SU-DHL-6 (cell line): ENCODE measurements around the gene IL20.

Experiments used
- H2AFZ ChIP-seq: fragments of 200-600 bp; sonication (generic); 2 replicates; pipeline ENCODE4 v1.6.1; 2014; ENCODE audit warnings: low read depth, mild to moderate bottlenecking, moderate library complexity, mixed read lengths, antibody characterized with exemption, low read length; ENCODE audit not compliant: severe bottlenecking
- H3F3A ChIP-seq: fragments of 200-600 bp; shearing (Covaris generic); 2 replicates; pipeline ENCODE4 v1.6.0; 2016; ENCODE audit warnings: antibody characterized with exemption, mild to moderate bottlenecking; ENCODE audit not compliant: insufficient read depth
- H3K27ac ChIP-seq: fragments of 200-600 bp; sonication (generic); 2 replicates; pipeline ENCODE4 v1.5.1; 2016; ENCODE audit warnings: low read depth, mild to moderate bottlenecking, low read length, moderate library complexity, mixed read lengths
- H3K27me3 ChIP-seq: fragments of 200-600 bp; sonication (generic), shearing (Covaris generic); 2 replicates; pipeline ENCODE4 v1.6.0; 2014; ENCODE audit warnings: mild to moderate bottlenecking, low read length
- H3K36me3 ChIP-seq: fragments of 200-600 bp; sonication (generic); 2 replicates; pipeline ENCODE4 v1.6.1; 2014; ENCODE audit warnings: mild to moderate bottlenecking, low read length, mixed read lengths
- H3K4me2 ChIP-seq: fragments of 300-600, 200-600 bp; shearing (Covaris generic), sonication (generic); 2 replicates; pipeline ENCODE4 v1.6.0; 2014; ENCODE audit warnings: low read length, low read depth, mild to moderate bottlenecking; ENCODE audit not compliant: poor library complexity, severe bottlenecking
- H3K4me3 ChIP-seq: fragments of 200-600 bp; sonication (generic); 2 replicates; pipeline ENCODE4 v1.5.1; 2014; ENCODE audit warnings: antibody characterized with exemption, low read length, mild to moderate bottlenecking, mixed read lengths; ENCODE audit not compliant: insufficient read depth, poor library complexity, severe bottlenecking
- H3K79me2 ChIP-seq: fragments of 200-600 bp; sonication (generic); 2 replicates; pipeline ENCODE4 v1.6.1; 2014; ENCODE audit warnings: mild to moderate bottlenecking, low read length, moderate library complexity; ENCODE audit not compliant: insufficient read depth
- H3K9ac ChIP-seq: fragments of 200-600 bp; sonication (generic); 2 replicates; pipeline ENCODE4 v1.7.0; 2014; ENCODE audit warnings: mild to moderate bottlenecking, low read length
- H3K9me2 ChIP-seq: fragments of 200-600 bp; sonication (generic); replicated peaks from 2 replicates; pipeline ENCODE4 v1.6.1; 2014; ENCODE audit warnings: low read length; ENCODE audit not compliant: insufficient read depth
- H3K9me3 ChIP-seq: fragments of 200-600 bp; sonication (generic); 2 replicates; pipeline ENCODE4 v1.6.1; 2014; ENCODE audit warnings: low read length, mixed read lengths; ENCODE audit not compliant: insufficient read depth
- H4K20me1 ChIP-seq: fragments of 200-600 bp; sonication (generic); 2 replicates; pipeline ENCODE4 v1.6.1; 2014; ENCODE audit warnings: low read depth, mild to moderate bottlenecking, antibody characterized with exemption, low read length, moderate library complexity, mixed read lengths
- EZH2phosphoT487 ChIP-seq: fragments of 200-600 bp; sonication (generic), shearing (Covaris generic); conservative IDR thresholded peaks from 2 replicates; pipeline ENCODE4 v1.6.1; 2018; ENCODE audit warnings: mild to moderate bottlenecking, antibody characterized with exemption, low read length, moderate library complexity, mixed read lengths
- TF ChIP-seq, protein P1 (sequence below): fragments of 200-600 bp; sonication (generic); IDR thresholded peaks from one replicate; pipeline ENCODE4 v1.5.1; 2017; ENCODE audit warnings: antibody characterized with exemption, mild to moderate bottlenecking, low read length, moderate library complexity; ENCODE audit not compliant: insufficient read depth, poor library complexity, severe bottlenecking

The IL20 gene

DNA sequence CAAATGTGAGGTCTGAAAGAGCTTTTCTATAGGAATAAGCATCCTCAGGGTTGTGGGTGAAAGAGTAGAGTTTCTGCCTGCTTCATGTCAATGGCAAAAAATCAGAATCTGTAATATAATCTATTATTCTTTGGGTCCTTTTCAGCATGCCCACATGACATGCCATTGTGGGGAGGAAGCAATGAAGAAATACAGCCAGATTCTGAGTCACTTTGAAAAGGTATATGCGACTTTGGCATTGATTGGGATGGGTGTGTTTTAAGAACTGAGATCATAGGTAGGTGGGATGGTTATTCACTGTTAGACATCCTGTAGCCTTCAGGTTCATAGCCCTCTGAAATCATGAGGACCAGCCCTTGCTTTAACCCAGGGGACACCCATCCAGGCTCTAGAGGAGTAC lies 1.8 kb downstream of the IL20 start:
- H3K79me2 ChIP-seq: no peaks in the 10 kb centered on the region
- no peak overlapping the region for H3K4me2 ChIP-seq
- TF ChIP-seq EZH2phosphoT487: no peak
- TF ChIP-seq, protein P1, sequence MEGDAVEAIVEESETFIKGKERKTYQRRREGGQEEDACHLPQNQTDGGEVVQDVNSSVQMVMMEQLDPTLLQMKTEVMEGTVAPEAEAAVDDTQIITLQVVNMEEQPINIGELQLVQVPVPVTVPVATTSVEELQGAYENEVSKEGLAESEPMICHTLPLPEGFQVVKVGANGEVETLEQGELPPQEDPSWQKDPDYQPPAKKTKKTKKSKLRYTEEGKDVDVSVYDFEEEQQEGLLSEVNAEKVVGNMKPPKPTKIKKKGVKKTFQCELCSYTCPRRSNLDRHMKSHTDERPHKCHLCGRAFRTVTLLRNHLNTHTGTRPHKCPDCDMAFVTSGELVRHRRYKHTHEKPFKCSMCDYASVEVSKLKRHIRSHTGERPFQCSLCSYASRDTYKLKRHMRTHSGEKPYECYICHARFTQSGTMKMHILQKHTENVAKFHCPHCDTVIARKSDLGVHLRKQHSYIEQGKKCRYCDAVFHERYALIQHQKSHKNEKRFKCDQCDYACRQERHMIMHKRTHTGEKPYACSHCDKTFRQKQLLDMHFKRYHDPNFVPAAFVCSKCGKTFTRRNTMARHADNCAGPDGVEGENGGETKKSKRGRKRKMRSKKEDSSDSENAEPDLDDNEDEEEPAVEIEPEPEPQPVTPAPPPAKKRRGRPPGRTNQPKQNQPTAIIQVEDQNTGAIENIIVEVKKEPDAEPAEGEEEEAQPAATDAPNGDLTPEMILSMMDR: no peak
- no peaks in the 10 kb centered on the region for H3K27me3 ChIP-seq
- no peak overlapping the region for H3K4me3 ChIP-seq
- H3F3A ChIP-seq: no peaks in the 10 kb centered on the region
- H2AFZ ChIP-seq: no peak overlapping the region
- no peaks in the 10 kb centered on the region for H3K9me3 ChIP-seq
- no peaks in the 10 kb centered on the region for H3K9me2 ChIP-seq
- H4K20me1 ChIP-seq: no peaks in the 10 kb centered on the region
- H3K36me3 ChIP-seq: no peaks in the 10 kb centered on the region
- H3K9ac ChIP-seq: no peak overlapping the region
- H3K27ac ChIP-seq: no peak overlapping the region

DNA sequence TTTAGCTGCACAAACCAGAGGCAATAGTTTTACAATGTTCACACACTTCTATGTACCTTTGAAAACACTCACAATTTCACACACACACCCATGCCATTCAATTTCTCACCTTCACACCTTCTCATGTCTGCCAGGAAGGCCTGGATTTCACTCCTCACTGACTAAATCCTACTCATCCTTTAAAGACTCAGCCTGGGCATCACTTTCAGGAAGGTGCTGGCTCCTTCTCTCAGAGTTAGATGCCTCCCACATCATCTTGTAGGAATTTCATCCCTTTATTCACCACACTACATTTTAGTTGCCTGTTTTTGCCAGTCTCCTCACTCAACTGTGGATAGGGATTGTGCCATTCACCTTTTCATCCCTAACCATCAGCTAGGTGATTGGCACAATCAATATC lies 2.3 kb downstream of the IL20 start:
- no peak overlapping the region for H3K4me2 ChIP-seq
- no peak overlapping the region for H2AFZ ChIP-seq
- no peaks in the 10 kb centered on the region for H3F3A ChIP-seq
- no peaks in the 10 kb centered on the region for H3K9me3 ChIP-seq
- H3K27ac ChIP-seq: no peak overlapping the region
- H3K36me3 ChIP-seq: no peaks in the 10 kb centered on the region
- H3K9me2 ChIP-seq: no peaks in the 10 kb centered on the region
- no peaks in the 10 kb centered on the region for H3K27me3 ChIP-seq
- TF ChIP-seq, protein P1: no peak
- TF ChIP-seq EZH2phosphoT487: no peak
- no peak overlapping the region for H3K4me3 ChIP-seq
- no peaks in the 10 kb centered on the region for H4K20me1 ChIP-seq
- H3K9ac ChIP-seq: no peak overlapping the region
- no peaks in the 10 kb centered on the region for H3K79me2 ChIP-seq

DNA sequence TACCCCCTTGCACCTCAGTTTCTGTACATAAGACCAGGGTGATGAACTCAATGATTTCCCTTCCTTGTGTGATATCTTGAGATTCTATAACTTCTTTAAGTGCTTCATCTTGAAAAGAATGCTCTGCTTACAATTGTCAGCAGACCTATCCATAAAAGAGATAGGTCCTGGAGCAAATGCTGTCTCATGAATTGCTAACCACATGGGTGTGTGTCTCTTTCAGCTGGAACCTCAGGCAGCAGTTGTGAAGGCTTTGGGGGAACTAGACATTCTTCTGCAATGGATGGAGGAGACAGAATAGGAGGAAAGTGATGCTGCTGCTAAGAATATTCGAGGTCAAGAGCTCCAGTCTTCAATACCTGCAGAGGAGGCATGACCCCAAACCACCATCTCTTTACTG lies 2.8 kb downstream of the IL20 start:
- no peak overlapping the region for H3K27ac ChIP-seq
- H4K20me1 ChIP-seq: no peaks in the 10 kb centered on the region
- H3K36me3 ChIP-seq: no peaks in the 10 kb centered on the region
- TF ChIP-seq, protein P1: no peak
- no peak for TF ChIP-seq EZH2phosphoT487
- H2AFZ ChIP-seq: no peak overlapping the region
- H3F3A ChIP-seq: no peaks in the 10 kb centered on the region
- no peak overlapping the region for H3K9ac ChIP-seq
- H3K9me3 ChIP-seq: no peaks in the 10 kb centered on the region
- H3K79me2 ChIP-seq: no peaks in the 10 kb centered on the region
- no peak overlapping the region for H3K4me3 ChIP-seq
- H3K27me3 ChIP-seq: no peaks in the 10 kb centered on the region
- no peak overlapping the region for H3K4me2 ChIP-seq
- H3K9me2 ChIP-seq: no peaks in the 10 kb centered on the region
